Measurements from ENCODE around the gene STAT1.

- TF ChIP-seq ZFP3 (CRISPR knock-in tag; IDR thresholded peaks at IDR 0.05) (no peak), POU6F1 (CRISPR knock-in tag; IDR thresholded peaks at IDR 0.05; ENCODE audit: borderline replicate concordance, low read depth) (no peak), ISL1 (CRISPR knock-in tag; IDR thresholded peaks at IDR 0.05) (no peak), CREB5 (CRISPR knock-in tag; IDR thresholded peaks at IDR 0.05; ENCODE audit: low read depth) (no peak), ZFP30 (CRISPR knock-in tag; IDR thresholded peaks at IDR 0.05) (no peak), ZNF8 (CRISPR knock-in tag; IDR thresholded peaks at IDR 0.05) (no peak), ARNTL (CRISPR knock-in tag; IDR thresholded peaks at IDR 0.05; ENCODE audit: borderline replicate concordance, low read depth) (no peak), BACH2 (CRISPR knock-in tag; IDR thresholded peaks at IDR 0.05; ENCODE audit: borderline replicate concordance) (no peak)
Measured at GRCh38 chr2:190922376-190922775, 91.6 kb downstream of the STAT1 start.
